Liver (tissue), 3 donors: ENCODE measurements around the gene FER1L5.

Experiments used
- GABPA ChIP-seq, 2 donors: IDR thresholded peaks in 1 of 2; conservative IDR thresholded peaks in 1 of 2; 2 replicates each; pipeline ENCODE4 v1.6.1; 2016; ENCODE audit warnings: antibody characterized with exemption in 2 of 2, mild to moderate bottlenecking in 1 of 2, moderate library complexity in 1 of 2
- JUND ChIP-seq, 2 donors: IDR thresholded peaks; 2 replicates each; pipeline ENCODE4 v1.6.1; 2016; ENCODE audit warnings: antibody characterized with exemption in 2 of 2
- YY1 ChIP-seq: IDR thresholded peaks from 2 replicates; pipeline ENCODE4 v1.6.1; 2016; ENCODE audit warnings: antibody characterized with exemption, mild to moderate bottlenecking
- TF ChIP-seq, protein P1 (sequence below): IDR thresholded peaks from 2 replicates; pipeline ENCODE4 v1.6.1; 2016; ENCODE audit warnings: antibody characterized with exemption
- TF ChIP-seq, protein P2 (sequence below): fragments of 150-350 bp; IDR thresholded peaks from 2 replicates; pipeline ENCODE4 v1.5.1; 2017; ENCODE audit warnings: improper control_type of control experiment, low read depth, low read length; ENCODE audit not compliant: missing input control
- TF ChIP-seq, protein P3 (sequence below): IDR thresholded peaks from 2 replicates; pipeline ENCODE4 v1.6.1; 2016; ENCODE audit warnings: antibody characterized with exemption, mild to moderate bottlenecking
- TF ChIP-seq, protein P4 (sequence below): IDR thresholded peaks from 2 replicates; pipeline ENCODE4 v1.6.1; 2016; ENCODE audit warnings: antibody characterized with exemption
- donor health status: healthy.
- donor health status: healthy.

DNA sequence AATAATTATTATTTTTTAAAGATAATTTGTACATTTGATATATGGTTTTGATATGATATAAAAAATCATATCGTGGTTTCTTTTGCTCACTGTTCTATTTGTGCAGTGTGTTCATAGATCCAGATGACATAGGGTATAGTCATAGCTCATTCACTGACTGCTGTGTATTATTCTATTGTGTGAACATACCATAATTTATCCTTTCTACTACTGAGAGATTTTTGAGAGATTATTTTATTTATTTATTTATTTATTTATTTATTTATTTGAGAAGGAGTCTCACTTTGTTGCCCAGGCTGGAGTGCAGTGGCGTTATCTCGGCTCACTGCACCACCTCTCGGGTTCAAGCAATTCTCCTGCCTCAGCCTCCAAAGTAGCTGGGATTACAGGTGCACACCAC lies 39.0 kb downstream of the FER1L5 start:
- TF ChIP-seq, protein P1, sequence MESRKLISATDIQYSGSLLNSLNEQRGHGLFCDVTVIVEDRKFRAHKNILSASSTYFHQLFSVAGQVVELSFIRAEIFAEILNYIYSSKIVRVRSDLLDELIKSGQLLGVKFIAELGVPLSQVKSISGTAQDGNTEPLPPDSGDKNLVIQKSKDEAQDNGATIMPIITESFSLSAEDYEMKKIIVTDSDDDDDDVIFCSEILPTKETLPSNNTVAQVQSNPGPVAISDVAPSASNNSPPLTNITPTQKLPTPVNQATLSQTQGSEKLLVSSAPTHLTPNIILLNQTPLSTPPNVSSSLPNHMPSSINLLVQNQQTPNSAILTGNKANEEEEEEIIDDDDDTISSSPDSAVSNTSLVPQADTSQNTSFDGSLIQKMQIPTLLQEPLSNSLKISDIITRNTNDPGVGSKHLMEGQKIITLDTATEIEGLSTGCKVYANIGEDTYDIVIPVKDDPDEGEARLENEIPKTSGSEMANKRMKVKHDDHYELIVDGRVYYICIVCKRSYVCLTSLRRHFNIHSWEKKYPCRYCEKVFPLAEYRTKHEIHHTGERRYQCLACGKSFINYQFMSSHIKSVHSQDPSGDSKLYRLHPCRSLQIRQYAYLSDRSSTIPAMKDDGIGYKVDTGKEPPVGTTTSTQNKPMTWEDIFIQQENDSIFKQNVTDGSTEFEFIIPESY, result no peak
- TF ChIP-seq, protein P2, sequence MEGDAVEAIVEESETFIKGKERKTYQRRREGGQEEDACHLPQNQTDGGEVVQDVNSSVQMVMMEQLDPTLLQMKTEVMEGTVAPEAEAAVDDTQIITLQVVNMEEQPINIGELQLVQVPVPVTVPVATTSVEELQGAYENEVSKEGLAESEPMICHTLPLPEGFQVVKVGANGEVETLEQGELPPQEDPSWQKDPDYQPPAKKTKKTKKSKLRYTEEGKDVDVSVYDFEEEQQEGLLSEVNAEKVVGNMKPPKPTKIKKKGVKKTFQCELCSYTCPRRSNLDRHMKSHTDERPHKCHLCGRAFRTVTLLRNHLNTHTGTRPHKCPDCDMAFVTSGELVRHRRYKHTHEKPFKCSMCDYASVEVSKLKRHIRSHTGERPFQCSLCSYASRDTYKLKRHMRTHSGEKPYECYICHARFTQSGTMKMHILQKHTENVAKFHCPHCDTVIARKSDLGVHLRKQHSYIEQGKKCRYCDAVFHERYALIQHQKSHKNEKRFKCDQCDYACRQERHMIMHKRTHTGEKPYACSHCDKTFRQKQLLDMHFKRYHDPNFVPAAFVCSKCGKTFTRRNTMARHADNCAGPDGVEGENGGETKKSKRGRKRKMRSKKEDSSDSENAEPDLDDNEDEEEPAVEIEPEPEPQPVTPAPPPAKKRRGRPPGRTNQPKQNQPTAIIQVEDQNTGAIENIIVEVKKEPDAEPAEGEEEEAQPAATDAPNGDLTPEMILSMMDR, result no peak
- TF ChIP-seq, protein P3, sequence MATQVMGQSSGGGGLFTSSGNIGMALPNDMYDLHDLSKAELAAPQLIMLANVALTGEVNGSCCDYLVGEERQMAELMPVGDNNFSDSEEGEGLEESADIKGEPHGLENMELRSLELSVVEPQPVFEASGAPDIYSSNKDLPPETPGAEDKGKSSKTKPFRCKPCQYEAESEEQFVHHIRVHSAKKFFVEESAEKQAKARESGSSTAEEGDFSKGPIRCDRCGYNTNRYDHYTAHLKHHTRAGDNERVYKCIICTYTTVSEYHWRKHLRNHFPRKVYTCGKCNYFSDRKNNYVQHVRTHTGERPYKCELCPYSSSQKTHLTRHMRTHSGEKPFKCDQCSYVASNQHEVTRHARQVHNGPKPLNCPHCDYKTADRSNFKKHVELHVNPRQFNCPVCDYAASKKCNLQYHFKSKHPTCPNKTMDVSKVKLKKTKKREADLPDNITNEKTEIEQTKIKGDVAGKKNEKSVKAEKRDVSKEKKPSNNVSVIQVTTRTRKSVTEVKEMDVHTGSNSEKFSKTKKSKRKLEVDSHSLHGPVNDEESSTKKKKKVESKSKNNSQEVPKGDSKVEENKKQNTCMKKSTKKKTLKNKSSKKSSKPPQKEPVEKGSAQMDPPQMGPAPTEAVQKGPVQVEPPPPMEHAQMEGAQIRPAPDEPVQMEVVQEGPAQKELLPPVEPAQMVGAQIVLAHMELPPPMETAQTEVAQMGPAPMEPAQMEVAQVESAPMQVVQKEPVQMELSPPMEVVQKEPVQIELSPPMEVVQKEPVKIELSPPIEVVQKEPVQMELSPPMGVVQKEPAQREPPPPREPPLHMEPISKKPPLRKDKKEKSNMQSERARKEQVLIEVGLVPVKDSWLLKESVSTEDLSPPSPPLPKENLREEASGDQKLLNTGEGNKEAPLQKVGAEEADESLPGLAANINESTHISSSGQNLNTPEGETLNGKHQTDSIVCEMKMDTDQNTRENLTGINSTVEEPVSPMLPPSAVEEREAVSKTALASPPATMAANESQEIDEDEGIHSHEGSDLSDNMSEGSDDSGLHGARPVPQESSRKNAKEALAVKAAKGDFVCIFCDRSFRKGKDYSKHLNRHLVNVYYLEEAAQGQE, result no peak
- TF ChIP-seq YY1 (no peak), JUND (IDR thresholded peaks at IDR 0.05) (no peak), GABPA (IDR thresholded peaks at IDR 0.05 in 1 of 2, conservative IDR thresholded peaks at IDR 0.05 in 1 of 2) (no peak)
- TF ChIP-seq, protein P4, sequence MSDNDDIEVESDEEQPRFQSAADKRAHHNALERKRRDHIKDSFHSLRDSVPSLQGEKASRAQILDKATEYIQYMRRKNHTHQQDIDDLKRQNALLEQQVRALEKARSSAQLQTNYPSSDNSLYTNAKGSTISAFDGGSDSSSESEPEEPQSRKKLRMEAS, result no peak
